22Rv1 (cell line): Measurements from ENCODE around the gene PLEK.

Experiments
- CTCF ChIP-seq: fragments of 450-650 bp; IDR thresholded peaks from 2 replicates; pipeline ENCODE4 v1.5.1; 2017; ENCODE audit warnings: mild to moderate bottlenecking
- ZFX ChIP-seq: fragments of 450-650 bp; IDR thresholded peaks from 2 replicates; pipeline ENCODE4 v1.6.1; 2017; ENCODE audit warnings: antibody characterized with exemption, borderline replicate concordance

- no peak for TF ChIP-seq CTCF
- no peak for TF ChIP-seq ZFX
Observed at GRCh38 chr2:68371581-68371980, 6.5 kb downstream of the PLEK start.
